GM12891 (cell line): ENCODE measurements around the gene ANXA2.

Source experiments
- POLR2A ChIP-seq: IDR thresholded peaks from 2 replicates; pipeline ENCODE4 v1.6.1; 2011; ENCODE audit warnings: low read depth, low read length, control low read depth
- POLR2AphosphoS5 ChIP-seq: IDR thresholded peaks from 2 replicates; pipeline ENCODE4 v1.6.1; 2011; ENCODE audit warnings: low read depth, low read length, control low read depth
- POU2F2 ChIP-seq: IDR thresholded peaks from 2 replicates; pipeline ENCODE4 v1.6.1; 2011; ENCODE audit warnings: low read depth, mild to moderate bottlenecking, control low read depth, low read length, moderate library complexity
- SPI1 ChIP-seq: IDR thresholded peaks from 2 replicates; pipeline ENCODE4 v1.6.1; 2011; ENCODE audit warnings: low read depth, low read length, control low read depth
- TAF1 ChIP-seq: IDR thresholded peaks from 2 replicates; pipeline ENCODE4 v1.6.1; 2011; ENCODE audit warnings: low read depth, low read length, control low read depth

DNA sequence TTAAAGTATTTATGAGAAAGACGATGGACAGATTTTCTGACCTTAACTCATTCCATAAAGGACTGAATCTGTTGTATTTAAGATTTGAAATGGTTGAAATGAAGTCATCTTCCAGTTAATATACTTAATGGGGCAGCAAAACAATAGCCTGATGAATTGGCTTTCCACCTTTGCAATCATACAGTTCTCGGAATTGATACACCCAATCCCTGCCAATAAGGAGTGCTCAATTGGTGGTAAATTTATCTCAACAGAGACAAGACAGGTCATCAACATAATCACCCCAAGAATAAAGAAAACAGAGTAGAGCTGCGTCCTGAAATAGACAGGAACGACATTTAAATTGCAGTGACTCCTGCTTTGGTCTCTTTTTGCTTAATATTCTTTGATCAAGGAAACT, 11.2 kb downstream of the ANXA2 start:
- TF ChIP-seq POLR2A: no peak
- no peak for TF ChIP-seq POLR2AphosphoS5
- no peak for TF ChIP-seq TAF1
- TF ChIP-seq SPI1: no peak
- no peak for TF ChIP-seq POU2F2
